M059J (cell line): ENCODE measurements around the gene WNK2. TPM values are rescaled to one million over a fixed set of nuclear protein-coding genes. Genes with fewer than 3 reads are reported as not detected.

ENCODE experiments used
- DNase-seq: peaks from one replicate; pipeline ENCODE4 v3.0.0-alpha.2; 2012; ENCODE audit warnings: low read depth
- total RNA-seq: library from RNA; depleted of rRNA; stranded (reverse); fragments of >200 nt; shearing (Covaris generic); gene quantifications from 2 replicates; pipeline ENCODE4 v1.2.3, GENCODE V29; 2014

Gene WNK2
- total RNA-seq, 1 experiment from 2014 or later: 0.02 TPM

DNA sequence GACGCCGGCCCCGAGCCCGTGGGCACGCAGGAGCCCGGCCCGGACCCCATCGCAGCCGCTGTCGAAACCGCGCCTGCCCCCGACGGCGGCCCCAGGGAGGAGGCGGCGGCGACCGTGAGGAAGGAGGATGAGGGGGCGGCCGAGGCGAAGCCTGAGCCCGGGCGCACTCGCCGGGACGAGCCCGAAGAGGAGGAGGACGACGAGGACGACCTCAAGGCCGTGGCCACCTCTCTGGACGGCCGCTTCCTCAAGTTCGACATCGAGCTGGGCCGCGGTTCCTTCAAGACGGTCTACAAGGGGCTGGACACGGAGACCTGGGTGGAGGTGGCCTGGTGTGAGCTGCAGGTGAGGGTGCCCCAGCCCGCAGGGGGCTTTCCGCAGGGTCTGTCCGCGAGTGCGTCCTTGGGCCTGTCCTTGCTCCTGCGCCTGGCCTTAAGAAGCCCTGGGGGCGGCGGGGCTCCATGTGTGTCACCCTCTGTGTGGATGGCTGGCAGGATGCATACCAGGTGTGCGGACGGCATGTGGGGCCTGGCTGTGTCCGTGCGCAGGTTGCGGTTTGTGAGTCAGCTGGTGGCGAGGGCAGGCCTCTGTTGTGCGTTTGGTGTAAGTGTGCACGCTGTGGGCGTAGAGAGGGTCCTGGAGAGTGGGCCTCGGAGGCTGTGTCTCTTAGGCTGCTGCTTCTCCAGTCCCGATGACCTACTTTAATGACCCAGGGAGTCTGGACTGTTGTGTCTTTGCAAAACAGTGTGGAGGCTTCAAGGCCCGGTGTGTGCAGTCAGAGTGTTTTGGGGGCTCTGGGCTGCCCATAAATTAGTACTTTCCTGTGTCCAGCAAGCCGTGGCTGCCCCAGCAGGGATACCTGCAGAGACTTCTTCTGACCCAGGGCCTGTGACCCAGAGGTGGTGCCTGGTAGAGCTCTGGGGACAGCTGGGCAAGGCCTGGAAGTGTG is 1.6 kb downstream of the WNK2 start:
- no peak for DNase-seq

DNA sequence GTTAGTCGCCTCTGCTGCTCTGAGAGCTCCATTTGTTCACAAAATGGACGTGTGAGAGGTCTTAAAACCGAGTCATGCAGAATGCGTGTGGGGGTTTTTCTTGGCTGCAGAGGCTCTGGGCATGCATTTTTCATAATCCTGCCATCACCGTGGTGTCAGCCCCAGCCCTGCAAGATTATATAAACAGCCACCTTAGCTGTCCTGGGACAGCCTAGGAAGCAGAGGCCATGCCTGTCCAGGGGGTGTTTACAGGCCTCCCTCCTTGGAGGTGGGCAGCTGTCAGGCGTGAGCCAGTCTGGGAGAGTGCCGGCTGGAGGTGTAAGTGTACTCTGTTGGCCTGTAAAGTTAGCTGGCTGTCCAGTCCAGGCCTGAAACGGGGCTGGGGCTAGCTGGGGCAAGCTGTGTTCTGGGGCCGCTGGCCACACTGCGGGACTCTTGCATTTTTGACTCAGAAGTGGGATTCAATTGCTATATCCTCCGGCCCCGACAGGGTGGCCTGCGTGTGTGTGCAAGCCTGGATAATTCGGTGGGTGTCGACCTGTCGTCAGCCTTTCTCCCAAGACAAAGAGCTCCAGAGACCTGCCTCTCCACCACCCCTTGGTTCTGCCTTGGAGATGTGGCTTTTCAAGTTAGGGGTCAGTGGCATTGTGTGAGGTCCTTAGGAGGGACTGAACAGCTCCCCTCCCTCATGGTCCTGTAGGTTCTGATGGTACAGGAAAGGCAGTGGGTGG is 2.4 kb downstream of the WNK2 start:
- DNase-seq: no peak

DNA sequence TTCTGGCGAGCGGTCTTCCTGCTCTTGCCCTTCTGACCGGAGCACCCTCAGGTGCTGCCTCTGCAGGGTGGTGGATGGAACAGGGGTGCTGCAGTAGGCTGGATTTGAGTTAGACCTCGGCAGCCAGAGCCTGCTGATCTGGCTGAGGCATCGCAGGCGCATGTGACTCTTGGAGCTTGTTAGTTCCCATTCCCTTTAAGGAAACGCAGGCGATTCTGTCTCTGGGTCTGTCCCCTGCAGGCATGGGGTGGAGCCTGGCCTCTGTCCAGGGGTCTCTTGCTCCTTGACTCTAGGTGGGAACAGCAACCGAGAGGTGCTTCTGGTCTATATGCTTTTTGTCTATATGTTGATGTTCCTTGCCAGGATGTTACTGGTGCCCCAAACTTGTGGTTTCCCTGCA is 3.1 kb downstream of the WNK2 start:
- no peak for DNase-seq

DNA sequence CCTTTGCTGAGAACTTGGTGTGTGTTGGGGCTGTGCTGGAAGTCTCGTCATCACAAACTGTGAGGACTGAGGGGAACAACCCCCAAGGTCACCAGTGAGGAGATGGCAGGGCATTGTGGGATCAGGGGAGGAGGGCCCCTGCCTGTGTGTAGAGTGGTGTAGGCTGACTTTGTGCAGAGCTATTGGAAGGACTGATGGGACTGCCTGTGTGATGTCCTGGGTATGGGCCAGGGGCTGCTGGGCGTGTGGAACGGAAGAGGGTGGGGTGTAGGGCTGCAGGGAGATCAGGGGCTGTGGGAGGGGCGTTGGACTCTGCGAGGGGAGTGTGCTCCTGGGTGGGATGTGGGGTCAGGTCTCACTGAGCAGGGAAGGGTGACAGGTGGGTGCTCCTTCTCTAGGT is 3.6 kb downstream of the WNK2 start:
- DNase-seq: no peak

DNA sequence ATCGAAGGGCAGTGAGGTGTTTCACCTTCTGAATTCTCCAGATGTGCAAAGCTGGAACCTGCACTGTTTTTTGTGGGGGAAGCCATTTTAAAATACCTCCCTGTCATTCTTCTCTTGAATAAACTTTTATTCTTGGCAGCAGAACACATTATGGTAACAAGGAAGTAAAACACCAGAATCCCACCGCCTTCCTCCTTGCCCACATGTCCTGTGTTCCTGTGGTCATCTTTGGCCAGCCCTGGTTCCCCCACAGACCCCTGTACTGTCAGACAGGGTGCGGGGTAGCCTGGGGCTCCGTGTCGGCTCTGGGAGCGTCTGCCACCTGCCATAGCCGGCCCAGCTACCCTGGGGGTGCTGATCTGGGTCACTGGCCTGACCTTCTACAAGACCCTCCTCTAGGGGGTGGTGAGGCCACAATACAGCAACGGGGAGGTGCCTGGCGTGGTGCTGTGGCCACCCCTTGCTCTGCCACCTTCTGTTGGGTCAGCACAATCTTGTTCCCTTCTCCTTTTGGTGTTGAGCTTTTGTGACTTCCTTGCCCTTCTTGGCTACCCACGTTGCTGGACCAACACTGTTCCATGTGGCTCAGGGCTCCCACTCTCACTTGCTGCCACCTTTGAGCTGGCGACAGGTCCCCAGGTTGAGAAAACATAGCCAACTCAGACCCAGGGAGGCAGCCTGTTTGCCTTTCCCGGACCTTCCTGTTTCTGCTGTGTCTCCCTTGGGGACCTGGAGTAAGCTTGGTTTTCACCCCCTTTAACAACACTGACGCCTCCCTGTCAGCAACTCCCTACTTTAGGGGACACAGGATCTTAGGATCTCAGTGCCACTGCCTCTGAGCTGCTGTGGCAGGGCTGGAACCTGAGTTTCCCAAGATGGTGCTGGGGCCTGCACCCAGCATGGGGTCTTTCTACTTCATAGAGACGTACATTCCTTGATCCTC is 4.8 kb downstream of the WNK2 start:
- DNase-seq: no peak

DNA sequence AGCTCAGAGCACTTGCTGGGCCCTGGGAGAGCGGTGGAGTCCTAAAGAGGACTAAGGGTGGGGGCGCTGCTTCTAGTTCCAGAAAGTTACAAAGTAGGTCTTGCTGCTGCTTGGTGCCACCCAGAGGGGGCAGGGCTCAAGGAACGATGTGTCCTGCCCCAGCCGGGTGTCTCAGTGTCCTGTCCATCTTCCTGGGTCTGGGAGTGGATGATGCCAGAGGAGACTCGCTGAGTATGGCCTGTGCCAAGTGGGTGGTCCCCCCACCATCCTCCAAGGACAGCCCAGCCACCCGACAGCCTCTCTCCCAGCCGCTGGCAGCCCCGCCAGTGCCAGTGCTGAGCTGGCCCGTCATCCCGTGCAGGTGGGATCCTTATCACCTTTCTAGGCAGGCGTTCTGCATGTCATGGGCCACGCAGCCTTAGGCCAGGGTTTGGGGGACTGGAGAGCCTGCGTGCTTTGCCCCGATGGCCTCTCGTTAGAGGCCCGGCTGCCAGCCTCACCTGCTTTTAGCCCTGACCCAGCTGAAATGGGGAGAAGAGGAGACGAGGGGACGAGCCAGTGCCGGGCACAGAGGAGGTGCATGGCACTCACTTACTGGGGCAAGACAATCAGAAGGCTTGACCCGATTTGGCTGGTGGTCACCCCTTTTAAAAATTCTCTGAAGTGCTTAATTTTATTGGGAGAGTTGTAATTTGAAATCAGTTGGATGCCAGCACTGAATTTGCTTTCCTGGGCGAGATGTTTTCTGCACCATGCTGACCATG is 5.6 kb downstream of the WNK2 start:
- no peak for DNase-seq

DNA sequence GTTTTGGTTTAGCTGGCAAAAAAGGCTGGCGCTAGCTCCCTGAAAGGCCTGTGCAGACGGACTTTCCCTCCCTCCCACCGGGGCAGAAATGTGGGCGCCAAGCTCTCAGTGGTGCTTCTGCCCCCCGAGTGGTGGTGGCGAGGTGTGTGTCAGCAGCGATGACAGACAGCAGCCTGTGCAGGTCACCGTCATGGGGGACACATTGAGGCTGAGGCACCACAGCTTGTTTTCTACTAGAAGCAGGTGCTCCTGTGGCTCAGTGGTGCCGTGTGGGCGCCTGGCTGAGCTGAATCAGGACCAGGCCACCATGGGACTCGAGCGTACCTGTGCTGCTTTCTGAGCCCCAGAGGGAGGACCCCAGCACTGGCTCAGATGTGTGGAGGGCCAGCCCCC is 6.2 kb downstream of the WNK2 start:
- no peak for DNase-seq

DNA sequence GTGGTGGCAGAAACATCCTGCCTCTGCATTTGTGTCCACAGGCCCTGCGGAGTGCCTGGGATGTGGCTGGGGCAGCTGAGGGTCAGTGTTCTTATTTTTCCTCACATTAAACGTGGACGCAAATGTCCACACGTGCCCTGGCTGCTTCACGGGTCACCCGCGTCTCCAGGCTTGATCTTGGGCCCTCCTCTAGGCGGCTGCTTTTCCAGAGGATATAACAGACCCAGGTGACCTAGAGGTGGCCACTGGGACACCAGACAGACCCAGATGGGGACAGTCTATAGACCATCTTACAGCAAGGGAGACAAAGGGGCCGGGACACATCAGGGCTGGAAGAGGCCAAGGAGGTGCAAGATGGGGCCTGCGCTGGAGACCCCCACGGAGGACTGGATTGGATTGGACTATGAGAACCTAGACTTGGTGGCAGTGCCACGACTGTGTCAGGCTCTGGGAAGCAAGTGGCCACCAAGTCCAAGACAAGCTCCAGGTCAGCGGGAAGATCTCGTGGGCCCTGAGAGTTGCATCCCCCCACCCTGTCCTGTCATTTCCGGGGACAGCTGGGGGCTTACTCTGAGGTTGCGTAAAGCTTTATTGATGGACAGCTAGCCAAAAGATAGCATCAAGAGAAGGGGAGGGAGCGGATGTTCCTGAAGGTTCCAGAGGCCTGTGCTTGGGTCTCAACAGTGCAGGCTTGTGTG is 6.9 kb downstream of the WNK2 start:
- no peak for DNase-seq

DNA sequence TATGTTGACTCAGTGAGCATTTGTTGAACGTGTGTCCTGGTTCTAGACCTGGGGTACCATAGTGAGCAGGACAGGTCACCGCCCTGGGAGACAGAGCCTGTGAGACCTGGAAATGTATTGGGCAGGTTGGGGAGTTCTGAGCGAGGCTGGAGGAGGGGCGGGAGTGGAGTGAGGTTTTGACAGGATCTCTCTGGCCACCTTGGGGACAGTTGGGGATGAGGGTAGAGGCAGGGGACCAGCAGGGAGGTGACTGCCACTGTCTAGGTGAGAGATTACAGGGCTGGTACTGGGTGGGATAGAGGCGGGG is 7.4 kb downstream of the WNK2 start:
- DNase-seq: no peak

DNA sequence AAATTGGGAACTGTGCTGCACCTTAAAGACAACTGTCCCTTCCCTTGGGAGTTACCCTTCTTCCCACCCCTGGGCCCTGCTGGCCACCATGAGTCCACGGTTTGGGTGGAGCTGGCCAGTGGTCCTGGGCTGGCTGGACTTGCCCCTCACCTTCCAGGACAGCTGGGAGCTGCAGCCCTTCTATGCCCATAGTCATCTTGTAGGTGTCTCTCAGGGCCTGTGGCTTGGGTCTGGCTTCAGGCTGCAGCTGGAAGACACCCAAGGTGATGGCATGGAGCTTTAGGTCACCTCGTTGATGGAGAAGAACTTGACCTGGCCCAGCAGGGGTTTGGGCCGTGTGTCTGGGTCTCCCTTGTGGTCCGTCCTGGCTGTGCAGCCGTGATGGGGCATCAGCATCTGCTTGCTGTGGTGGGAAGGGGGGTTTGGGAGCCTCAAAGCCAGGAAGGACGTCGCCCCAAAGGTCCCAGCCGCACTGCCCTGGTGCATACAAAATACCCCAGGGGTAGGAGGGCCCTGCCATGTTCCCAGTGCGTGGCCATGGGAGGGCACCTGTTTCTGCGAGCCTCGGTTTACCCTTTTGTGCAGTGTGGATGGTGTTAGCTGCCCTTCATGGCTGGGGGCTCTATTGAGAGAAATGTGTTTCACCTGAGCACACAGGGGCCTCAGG is 8.9 kb downstream of the WNK2 start:
- DNase-seq: no peak

DNA sequence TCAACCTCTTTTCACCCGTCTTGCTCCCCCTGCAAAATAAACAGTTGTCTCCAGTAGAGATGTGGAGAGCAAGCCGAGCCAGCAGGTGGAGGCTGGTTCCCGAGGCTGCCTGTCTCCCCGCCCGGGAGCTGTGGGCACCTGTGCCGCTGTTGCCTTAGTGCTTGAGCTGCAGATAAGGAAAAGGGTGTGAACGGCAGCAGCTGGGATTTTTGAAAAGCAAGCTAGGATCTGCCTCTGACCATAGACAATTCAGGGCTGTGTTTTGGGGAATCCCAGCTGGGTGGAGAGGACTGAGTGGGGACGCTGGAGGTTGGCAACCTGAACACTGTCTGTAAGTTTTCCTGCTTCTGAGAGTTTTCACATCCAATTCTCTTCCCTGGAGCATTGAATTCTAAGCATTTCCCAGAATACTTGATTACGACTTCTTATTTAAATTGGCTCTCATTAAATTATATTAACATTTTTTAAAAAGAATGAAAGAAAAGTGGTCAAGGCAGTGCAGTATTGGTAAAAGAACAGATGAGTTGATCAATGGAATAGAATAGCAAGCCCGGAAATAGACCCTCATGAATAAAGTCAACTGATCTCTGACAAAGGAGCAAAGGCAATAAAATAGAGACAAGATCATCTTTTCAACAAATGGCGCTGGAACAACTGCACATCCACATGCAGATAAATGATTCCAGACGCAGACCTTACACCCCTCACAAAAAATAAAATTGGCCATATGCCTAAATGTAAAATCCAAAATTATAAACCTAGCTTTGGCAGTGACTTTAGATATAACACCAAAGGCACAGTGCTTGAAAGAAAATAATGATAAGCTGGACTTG is 9.7 kb downstream of the WNK2 start:
- DNase-seq: no peak

DNA sequence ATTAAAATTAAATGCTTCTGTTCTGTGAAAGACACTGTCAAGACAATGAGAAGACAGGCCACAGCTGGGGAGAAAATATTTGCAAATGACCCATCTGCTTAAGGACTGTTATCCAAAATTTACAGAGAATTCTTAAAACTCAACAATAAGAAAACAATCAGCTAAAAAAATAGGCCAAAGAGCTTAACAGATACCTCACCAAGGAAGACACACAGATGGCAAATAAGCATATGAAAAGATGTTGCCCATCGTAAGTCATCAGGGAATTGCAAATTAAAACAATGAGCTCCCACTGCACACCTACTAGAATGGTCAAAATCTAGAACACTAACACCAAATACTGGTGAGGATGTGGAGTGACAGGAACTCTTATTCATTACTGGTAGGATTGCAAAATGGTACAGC is 10.3 kb downstream of the WNK2 start:
- DNase-seq: no peak

DNA sequence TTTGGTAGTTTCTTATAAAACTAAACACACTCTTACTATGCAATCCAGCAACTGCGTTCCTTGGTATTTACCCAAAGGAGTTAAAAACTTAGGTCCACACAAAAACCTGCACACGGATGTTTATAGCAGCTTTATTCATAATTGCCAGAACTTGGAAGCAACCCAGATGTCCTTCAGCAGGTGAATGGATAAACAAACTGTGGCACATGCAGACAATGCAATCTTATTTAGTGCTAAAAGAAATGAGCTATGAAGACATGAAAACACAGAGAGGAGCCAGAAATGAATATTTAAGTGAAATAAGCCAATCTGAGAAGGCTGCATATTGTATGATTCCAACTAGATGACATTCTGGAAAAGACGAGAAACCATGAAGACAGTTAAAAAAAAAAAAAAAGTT is 10.7 kb downstream of the WNK2 start:
- no peak for DNase-seq

DNA sequence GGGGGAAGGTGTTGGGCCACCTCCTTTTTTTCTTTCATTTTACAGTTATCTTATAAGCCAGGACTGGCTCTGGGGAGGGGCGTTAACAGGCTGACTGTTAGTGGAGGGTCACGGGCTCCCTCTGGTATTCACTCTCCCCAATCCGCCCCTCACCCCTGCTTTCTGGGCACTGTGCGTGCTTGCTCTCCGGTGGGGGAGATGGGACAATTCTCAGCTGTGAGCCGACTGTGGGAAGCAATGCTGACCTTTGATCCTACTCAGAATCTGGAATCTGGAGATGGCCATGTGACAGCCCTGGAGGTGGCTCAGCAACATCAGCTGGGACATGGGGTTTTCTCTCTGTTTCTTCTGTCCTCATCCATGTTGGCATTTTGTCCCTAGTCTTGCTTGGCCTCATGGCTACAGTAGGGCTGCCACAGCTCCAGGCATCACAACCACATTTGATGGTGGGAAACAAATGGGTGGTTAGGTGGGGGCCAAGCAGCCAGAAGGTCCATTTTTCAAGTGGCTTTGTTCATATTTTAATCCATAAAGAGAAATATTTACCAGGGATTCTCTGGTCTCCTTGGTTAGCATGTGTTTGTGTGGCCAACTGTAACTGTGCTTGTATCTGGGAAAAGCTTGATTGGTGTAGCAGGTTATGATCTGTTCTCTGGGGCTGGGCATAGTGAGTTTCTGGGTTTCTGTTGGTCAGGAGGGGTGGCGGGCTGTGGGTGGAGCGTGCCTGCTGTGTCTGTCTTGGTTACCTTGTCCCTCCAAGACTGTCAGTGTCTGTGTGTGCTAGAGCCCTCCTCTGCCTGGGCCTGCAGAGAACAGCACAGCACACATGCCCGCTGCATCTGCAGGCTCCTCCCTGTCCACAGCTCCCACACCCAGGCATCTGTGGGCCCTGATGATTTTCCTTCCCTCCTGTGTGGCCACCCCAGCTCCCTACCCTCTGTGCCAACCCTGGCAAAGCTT is 12.4 kb downstream of the WNK2 start:
- DNase-seq: no peak

DNA sequence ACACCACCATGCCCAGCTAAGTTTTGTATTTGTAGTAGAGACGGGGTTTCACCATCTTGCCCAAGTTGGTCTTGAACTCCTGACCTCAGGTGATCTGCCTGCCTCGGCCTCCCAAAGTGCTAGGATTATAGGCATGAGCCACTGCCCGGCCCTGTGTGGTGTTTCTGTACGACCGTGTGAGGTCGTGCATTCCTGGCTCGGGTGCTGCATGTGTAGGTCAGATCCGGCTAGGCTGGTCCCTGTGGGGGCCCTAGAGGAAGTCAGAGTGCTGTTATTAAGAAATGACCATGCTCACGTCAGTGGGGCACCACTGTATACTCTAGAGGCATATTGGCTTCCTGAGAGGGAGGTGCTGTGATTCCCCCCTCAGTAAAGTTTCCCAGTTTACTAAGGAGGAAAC is 13.7 kb downstream of the WNK2 start:
- DNase-seq: no peak

DNA sequence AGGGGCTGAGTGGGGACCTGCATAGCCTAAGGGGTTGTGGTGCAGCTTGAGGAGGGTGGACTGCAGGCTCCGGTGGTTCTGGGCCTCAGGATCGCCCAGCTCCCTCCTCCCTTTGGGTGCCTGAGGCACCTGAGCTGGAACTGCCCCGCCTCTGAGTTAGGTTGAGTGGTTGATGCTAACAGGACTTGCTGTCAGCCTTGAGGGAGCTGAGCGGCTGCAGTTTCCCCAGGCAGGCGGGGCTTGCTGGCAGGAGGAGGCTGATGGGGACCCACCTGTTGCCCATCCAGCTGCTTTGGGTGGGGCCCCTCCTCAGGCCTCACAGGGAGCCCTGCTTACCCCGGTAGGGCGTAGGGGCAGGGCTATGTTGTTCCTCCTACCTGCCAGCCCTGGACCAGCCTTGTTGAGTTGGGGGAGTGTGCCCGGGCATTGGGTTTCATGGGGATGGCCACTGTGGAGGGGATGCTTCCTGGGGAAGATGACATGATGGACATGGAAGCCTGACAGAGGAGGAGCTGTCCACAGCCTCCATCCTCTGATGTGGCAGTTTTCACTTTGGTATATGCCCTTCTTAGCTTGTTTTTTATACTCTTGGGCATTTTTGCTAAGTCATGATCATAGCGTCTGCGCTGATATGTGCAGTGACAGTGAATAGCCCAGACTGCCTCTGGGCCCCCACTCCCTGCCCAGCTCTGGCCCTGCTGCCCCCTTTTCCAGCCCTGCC is 14.3 kb downstream of the WNK2 start:
- no peak for DNase-seq

DNA sequence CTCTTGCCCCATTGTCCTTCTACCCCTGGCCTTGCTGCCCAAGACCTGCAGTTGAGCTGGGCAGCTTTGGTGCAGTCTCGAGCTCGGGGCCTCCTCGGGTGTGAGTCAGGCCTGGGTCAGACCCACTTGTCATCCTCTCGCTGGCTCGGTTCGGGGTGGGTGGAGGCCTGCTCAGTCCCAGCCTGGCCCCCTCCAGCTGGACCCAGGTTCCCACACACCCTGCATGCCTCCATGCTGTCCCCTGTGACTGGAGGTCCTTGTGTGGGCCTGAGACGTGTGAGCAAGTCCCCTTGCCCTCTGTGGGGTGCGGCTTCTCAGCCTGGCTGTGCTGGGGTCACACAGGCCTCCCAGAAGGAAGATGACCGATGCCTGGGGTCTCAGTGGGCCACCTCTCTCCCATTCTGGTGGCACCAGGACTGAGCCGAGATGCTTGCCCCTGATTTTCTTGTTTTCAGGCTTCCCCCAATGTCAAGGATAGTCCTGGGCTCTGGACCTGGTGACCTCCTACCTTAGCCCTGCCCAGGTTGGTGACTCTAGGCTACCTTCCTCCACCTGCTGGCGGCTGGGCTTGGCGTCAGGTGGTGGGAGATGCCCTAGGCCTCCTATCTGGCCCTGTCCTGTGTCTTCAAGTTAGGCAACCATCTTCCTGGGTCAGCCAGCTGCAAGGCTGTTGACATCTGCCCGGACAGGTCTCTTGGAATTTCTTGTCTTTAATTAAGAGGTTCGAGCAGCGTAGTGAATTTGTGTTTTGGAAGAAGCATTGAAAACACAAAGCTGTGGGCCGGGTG is 15.1 kb downstream of the WNK2 start:
- no peak for DNase-seq
